ENCODE results near the gene GPX2.

- TF ChIP-seq CTCF (IDR thresholded peaks at IDR 0.05), result no peak
- no peak for TF ChIP-seq EZH2 (IDR thresholded peaks at IDR 0.05)
- TF ChIP-seq EZH2phosphoT487 (IDR thresholded peaks at IDR 0.05), result no peak
These were observed 12.1 kb upstream of the GPX2 start for GRCh38 chr14:64954491-64955240.
